Peyer's patch (tissue), 4 donors: ENCODE data around the gene MEST. TPM values are rescaled to one million over a fixed set of nuclear protein-coding genes. Genes with fewer than 3 reads are reported as not detected.

Experiments
- DNase-seq, 3 donors: peaks; one replicate each; pipeline ENCODE4 v3.0.0-alpha.2; 2017 to 2019
- H3K27ac ChIP-seq, 4 donors: fragments of 200-600 bp; sonication (generic); one replicate each; pipeline ENCODE4 v1.5.1; 2016 to 2019
- H3K27me3 ChIP-seq, 2 donors: fragments of 200-600 bp; sonication (generic); one replicate each; pipeline ENCODE4 v1.5.1; 2019
- H3K36me3 ChIP-seq, 3 donors: fragments of 200-600 bp; sonication (generic); one replicate each; pipeline ENCODE4 v1.5.1; 2016 to 2019
- H3K4me1 ChIP-seq, 4 donors: fragments of 200-600 bp; sonication (generic); one replicate each; pipeline ENCODE4 v1.5.1; 2016 to 2019
- H3K4me3 ChIP-seq, 4 donors: fragments of 200-600 bp; sonication (generic); 1 replicate in 3 of 4; 2 replicates in 1 of 4; pipeline ENCODE4 v1.5.1; 2016 to 2019; ENCODE audit warnings: mild to moderate bottlenecking in 1 of 4
- H3K9me3 ChIP-seq, 4 donors: fragments of 200-600 bp; sonication (generic); one replicate each; pipeline ENCODE4 v1.5.1; 2016 to 2019; ENCODE audit warnings: mild to moderate bottlenecking in 1 of 4
- POLR2A ChIP-seq, 2 donors: fragments of 450-650 bp; IDR thresholded peaks; one replicate each; pipeline ENCODE4 v1.5.1; 2017; ENCODE audit warnings: antibody characterized with exemption in 2 of 2, mild to moderate bottlenecking in 2 of 2, moderate library complexity in 2 of 2
- total RNA-seq, 4 donors: library from RNA; depleted of rRNA; stranded (reverse); fragments of >200 nt; gene quantifications; one replicate each; pipeline ENCODE4 v1.1.0, GENCODE V29; 2016
- TF ChIP-seq, protein P1 (sequence below), 6 experiments: fragments of 450-650 bp in 4 of 6; fragments of 200-600 bp in 2 of 6; sonication (generic) in 1 of 6; IDR thresholded peaks; one replicate each; pipeline ENCODE4 v1.5.1; 2017 to 2019; ENCODE audit warnings: antibody characterized with exemption in 6 of 6, mild to moderate bottlenecking in 3 of 6, moderate library complexity in 1 of 6

MEST gene
- total RNA-seq, 4 donors from 2014 or later = 11.6 to 36.1 (median 27.1) TPM

- no peaks in the 10 kb centered on the region for H3K27me3 ChIP-seq
- peaks cover 0 to 5% (median 0%) of the 10 kb centered on the region in 4 donors for H3K4me1 ChIP-seq
- peak overlapping the region; percentile 48 to 68 (median 57) for H3K4me3 ChIP-seq
- peak overlapping the region in 3 of 4 donors; percentile 55 to 84 (median 58) for H3K27ac ChIP-seq
- no peak for TF ChIP-seq POLR2A (IDR thresholded peaks at IDR 0.05)
- TF ChIP-seq, protein P1, sequence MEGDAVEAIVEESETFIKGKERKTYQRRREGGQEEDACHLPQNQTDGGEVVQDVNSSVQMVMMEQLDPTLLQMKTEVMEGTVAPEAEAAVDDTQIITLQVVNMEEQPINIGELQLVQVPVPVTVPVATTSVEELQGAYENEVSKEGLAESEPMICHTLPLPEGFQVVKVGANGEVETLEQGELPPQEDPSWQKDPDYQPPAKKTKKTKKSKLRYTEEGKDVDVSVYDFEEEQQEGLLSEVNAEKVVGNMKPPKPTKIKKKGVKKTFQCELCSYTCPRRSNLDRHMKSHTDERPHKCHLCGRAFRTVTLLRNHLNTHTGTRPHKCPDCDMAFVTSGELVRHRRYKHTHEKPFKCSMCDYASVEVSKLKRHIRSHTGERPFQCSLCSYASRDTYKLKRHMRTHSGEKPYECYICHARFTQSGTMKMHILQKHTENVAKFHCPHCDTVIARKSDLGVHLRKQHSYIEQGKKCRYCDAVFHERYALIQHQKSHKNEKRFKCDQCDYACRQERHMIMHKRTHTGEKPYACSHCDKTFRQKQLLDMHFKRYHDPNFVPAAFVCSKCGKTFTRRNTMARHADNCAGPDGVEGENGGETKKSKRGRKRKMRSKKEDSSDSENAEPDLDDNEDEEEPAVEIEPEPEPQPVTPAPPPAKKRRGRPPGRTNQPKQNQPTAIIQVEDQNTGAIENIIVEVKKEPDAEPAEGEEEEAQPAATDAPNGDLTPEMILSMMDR (IDR thresholded peaks at IDR 0.05) = no peak
- H3K36me3 ChIP-seq = no peaks in the 10 kb centered on the region
- H3K9me3 ChIP-seq = no peaks in the 10 kb centered on the region
- no peak for DNase-seq
Measured at GRCh38 chr7:130485734-130486113, 6.2 kb upstream of the MEST start.

- TF ChIP-seq, protein P1 (IDR thresholded peaks at IDR 0.05) = peak in 5 of 6 experiments; percentile 34 to 89 (median 82)
- TF ChIP-seq POLR2A (IDR thresholded peaks at IDR 0.05) = no peak
- peak overlapping the region; percentile 32 to 84 (median 56) for H3K27ac ChIP-seq
- H3K4me1 ChIP-seq = peaks cover 0 to 5% (median 0%) of the 10 kb centered on the region in 4 donors
Measured at GRCh38 chr7:130486114-130486953, 5.6 kb upstream of the MEST start.

DNA sequence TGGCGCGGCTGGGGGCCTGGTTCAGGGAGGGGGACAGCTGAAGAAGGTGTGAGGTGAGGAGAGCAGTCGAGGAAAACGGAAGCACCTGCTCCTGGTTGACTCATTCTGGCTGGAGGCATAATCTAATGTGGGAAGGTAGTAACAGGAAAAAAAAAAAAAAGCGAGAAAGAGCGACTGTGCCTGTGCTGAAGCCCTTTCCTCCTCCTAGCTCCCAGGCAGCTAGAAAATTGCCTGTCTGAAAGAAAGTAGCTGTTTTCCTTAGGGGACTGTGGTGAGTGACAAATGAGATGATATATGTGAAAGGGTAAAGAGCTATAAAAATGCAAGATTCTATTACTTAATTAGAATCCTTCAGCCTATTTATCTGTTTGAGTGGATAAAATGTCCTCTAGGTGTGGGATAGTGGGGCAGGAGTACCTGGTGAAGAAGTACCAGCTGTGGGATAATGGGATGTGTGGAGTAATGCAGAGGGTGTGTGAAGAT, 4.9 kb upstream of the MEST start:
- H3K27ac ChIP-seq = peak overlapping the region; percentile 32 to 84 (median 56)
- H3K9me3 ChIP-seq = no peaks in the 10 kb centered on the region
- no peak for DNase-seq
- H3K27me3 ChIP-seq = no peaks in the 10 kb centered on the region
- no peaks in the 10 kb centered on the region for H3K36me3 ChIP-seq
- H3K4me3 ChIP-seq = peak overlapping the region; percentile 48 to 68 (median 57)
- H3K4me1 ChIP-seq = peaks cover 0 to 5% (median 1%) of the 10 kb centered on the region in 4 donors
- no peak for TF ChIP-seq POLR2A (IDR thresholded peaks at IDR 0.05)
- TF ChIP-seq, protein P1 (IDR thresholded peaks at IDR 0.05) = no peak

More at GRCh38 chr7:130486114-130486953, 5.6 kb upstream of the MEST start:
- H3K36me3 ChIP-seq = no peaks in the 10 kb centered on the region
- no peaks in the 10 kb centered on the region for H3K9me3 ChIP-seq
- no peaks in the 10 kb centered on the region for H3K27me3 ChIP-seq
- peak overlapping the region; percentile 48 to 68 (median 57) for H3K4me3 ChIP-seq
- DNase-seq = peak; percentile 70 to 90 (median 88)

- no peaks in the 10 kb centered on the region for H3K27me3 ChIP-seq
- TF ChIP-seq POLR2A (IDR thresholded peaks at IDR 0.05) = no peak
- TF ChIP-seq, protein P1 (IDR thresholded peaks at IDR 0.05) = no peak
- no peak for DNase-seq
- no peak overlapping the region for H3K27ac ChIP-seq
- H3K36me3 ChIP-seq = no peaks in the 10 kb centered on the region
- H3K4me1 ChIP-seq = peaks cover 0 to 5% (median 2%) of the 10 kb centered on the region in 4 donors
- H3K4me3 ChIP-seq = no peak overlapping the region
- no peaks in the 10 kb centered on the region for H3K9me3 ChIP-seq
Measured at GRCh38 chr7:130488392-130489139, 3.3 kb upstream of the MEST start.

DNA sequence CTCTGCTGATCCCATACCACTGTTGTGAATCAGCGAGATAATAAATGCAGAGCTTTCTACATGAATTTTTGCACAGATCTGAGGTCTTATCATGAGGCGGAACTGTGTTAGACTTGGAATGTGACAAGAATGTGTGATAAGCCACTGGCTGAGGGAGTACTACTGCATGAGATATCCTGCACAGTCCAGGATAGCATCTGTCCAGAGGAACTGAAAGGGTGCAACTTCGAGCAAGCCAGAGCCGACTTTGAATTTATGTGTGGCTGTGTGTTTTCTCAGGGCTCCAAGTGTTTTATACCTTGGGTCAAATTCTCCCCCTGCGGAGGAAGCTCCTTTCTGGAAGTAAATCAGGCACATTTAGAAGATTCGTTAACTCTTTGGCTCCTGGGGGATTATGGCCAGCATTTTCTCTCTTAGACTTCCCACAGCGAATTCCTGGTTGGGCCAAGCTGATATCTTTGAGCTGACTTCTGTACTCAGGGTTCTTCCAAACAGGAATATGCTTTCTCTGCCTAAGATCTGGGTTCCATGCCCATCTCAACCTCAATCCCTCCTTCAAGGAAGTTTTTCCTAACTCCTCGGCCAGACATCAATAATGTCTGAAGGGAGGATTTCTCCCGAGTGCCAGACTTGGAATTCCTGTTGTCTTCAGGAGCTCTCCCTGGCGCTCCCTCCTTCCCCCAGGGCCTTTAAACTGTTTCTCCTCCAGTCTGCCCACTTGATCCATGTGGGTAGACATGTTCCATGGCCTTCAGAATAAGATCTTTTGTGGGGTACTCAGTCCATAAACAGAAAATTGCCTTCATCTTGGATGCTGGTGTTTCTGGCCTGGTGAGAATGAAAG, 2.5 kb upstream of the MEST start:
- H3K36me3 ChIP-seq = no peaks in the 10 kb centered on the region
- H3K4me1 ChIP-seq = peaks cover 0 to 5% (median 2%) of the 10 kb centered on the region in 4 donors
- no peak overlapping the region for H3K4me3 ChIP-seq
- no peak overlapping the region for H3K27ac ChIP-seq
- H3K27me3 ChIP-seq = no peaks in the 10 kb centered on the region
- DNase-seq = no peak
- no peaks in the 10 kb centered on the region for H3K9me3 ChIP-seq
- TF ChIP-seq, protein P1 (IDR thresholded peaks at IDR 0.05) = no peak
- TF ChIP-seq POLR2A (IDR thresholded peaks at IDR 0.05) = no peak
